ENCODE results near the gene RAB11FIP3.

RAB11FIP3 gene

GRCh38 chr16:522320-523096 lies 97.1 kb downstream of the RAB11FIP3 start:
- no peak for TF ChIP-seq CTCF (IDR thresholded peaks at IDR 0.05; ENCODE audit: low read depth, low read length)
- DNase-seq (ENCODE audit: extremely low read depth, low read depth), result no peak

GRCh38 chr16:523097-523741 lies 97.8 kb downstream of the RAB11FIP3 start:
- DNase-seq (ENCODE audit: extremely low read depth, low read depth), result no peak
- TF ChIP-seq CTCF (IDR thresholded peaks at IDR 0.05; ENCODE audit: low read depth, low read length), result no peak

GRCh38 chr16:524274-525040 lies 99.0 kb downstream of the RAB11FIP3 start:
- no peak for DNase-seq (ENCODE audit: extremely low read depth, low read depth)
- no peak for TF ChIP-seq CTCF (IDR thresholded peaks at IDR 0.05; ENCODE audit: low read depth, low read length)

- TF ChIP-seq CTCF (IDR thresholded peaks at IDR 0.05; ENCODE audit: low read depth, low read length), result no peak
- DNase-seq (ENCODE audit: extremely low read depth, low read depth), result no peak
These were observed 99.7 kb downstream of the RAB11FIP3 start for GRCh38 chr16:525123-525519.

- DNase-seq (ENCODE audit: extremely low read depth, low read depth), result peak; percentile 29
- no peak for TF ChIP-seq CTCF (IDR thresholded peaks at IDR 0.05; ENCODE audit: low read depth, low read length)
These were observed 100.2 kb downstream of the RAB11FIP3 start for GRCh38 chr16:525520-526180.

- TF ChIP-seq CTCF (IDR thresholded peaks at IDR 0.05; ENCODE audit: low read depth, low read length), result no peak
- DNase-seq (ENCODE audit: extremely low read depth, low read depth), result no peak
These were observed 100.9 kb downstream of the RAB11FIP3 start for GRCh38 chr16:526181-527014.
